ENCODE measurements around the gene SIRPB2. TPM values are rescaled to one million over a fixed set of nuclear protein-coding genes. Genes with fewer than 3 reads are reported as not detected.

The SIRPB2 gene
- total RNA-seq, 2 donors from 2014 or later: not detected

- Mint-ChIP-seq H3K9me3 (no peaks in the 10 kb centered on the region), H3K4me3 (no peak overlapping the region), H3K36me3 (ENCODE audit: low read depth) (no peaks in the 10 kb centered on the region), H3K4me1 (no peaks in the 10 kb centered on the region), H3K27ac (no peak overlapping the region), H3K27me3 (ENCODE audit: insufficient read depth) (peaks cover 26% of the 10 kb centered on the region)
- Histone ChIP-seq H3K27ac (ENCODE audit: low read depth, low read length) (no peak overlapping the region), H3K27me3 (ENCODE audit: control insufficient read depth, insufficient read depth, low read length, poor library complexity, severe bottlenecking) (peaks cover 14% of the 10 kb centered on the region), H3K4me3 (ENCODE audit: low read length) (no peak overlapping the region), H3K4me1 (ENCODE audit: control insufficient read depth, insufficient read depth, low read length) (no peaks in the 10 kb centered on the region), H3K9ac (ENCODE audit: extremely low read depth, low read length, poor library complexity, severe bottlenecking) (no peak overlapping the region), H3K36me3 (ENCODE audit: control insufficient read depth, insufficient read depth, low read length) (no peaks in the 10 kb centered on the region), H3K9me3 (ENCODE audit: control insufficient read depth, low read length) (peaks cover 9% of the 10 kb centered on the region)
- no peak for DNase-seq
- 94% methylated on average over 1 of the region's 2 CpGs; no CpG with 5 or more reads in 1 of the 2 experiments for WGBS, 2 experiments (ENCODE audit: insufficient coverage in 1 of 2, insufficient read length in 1 of 2)
- TF ChIP-seq CTCF (conservative IDR thresholded peaks at IDR 0.05): no peak
These were observed 1.9 kb downstream of the SIRPB2 start for GRCh38 chr20:1489325-1489724.

GRCh38 chr20:1486566-1486965, 4.7 kb downstream of the SIRPB2 start:
- H3K27me3 ChIP-seq (ENCODE audit: control insufficient read depth, insufficient read depth, low read length, poor library complexity, severe bottlenecking): peaks cover 14% of the 10 kb centered on the region
- Mint-ChIP-seq H3K36me3 (ENCODE audit: low read depth) (no peaks in the 10 kb centered on the region), H3K27ac (no peak overlapping the region), H3K9me3 (no peaks in the 10 kb centered on the region), H3K4me3 (no peak overlapping the region), H3K4me1 (no peaks in the 10 kb centered on the region), H3K27me3 (ENCODE audit: insufficient read depth) (peaks cover 29% of the 10 kb centered on the region)
- no peak overlapping the region for H3K27ac ChIP-seq (ENCODE audit: low read depth, low read length)
- no peak overlapping the region for H3K9ac ChIP-seq (ENCODE audit: extremely low read depth, low read length, poor library complexity, severe bottlenecking)
- no peak for TF ChIP-seq CTCF (conservative IDR thresholded peaks at IDR 0.05)
- H3K4me3 ChIP-seq (ENCODE audit: low read length): no peak overlapping the region
- no peaks in the 10 kb centered on the region for H3K4me1 ChIP-seq (ENCODE audit: control insufficient read depth, insufficient read depth, low read length)
- H3K9me3 ChIP-seq (ENCODE audit: control insufficient read depth, low read length): no peaks in the 10 kb centered on the region
- H3K36me3 ChIP-seq (ENCODE audit: control insufficient read depth, insufficient read depth, low read length): no peaks in the 10 kb centered on the region
- no peak for DNase-seq
- 100% methylated on average over 1 of the region's 2 CpGs; no CpG with 5 or more reads in 1 of the 2 experiments for WGBS, 2 experiments (ENCODE audit: insufficient coverage in 1 of 2, insufficient read length in 1 of 2)

- Mint-ChIP-seq H3K27ac (no peak overlapping the region), H3K36me3 (ENCODE audit: low read depth) (no peaks in the 10 kb centered on the region), H3K9me3 (no peaks in the 10 kb centered on the region), H3K4me3 (no peak overlapping the region), H3K4me1 (peaks cover 7% of the 10 kb centered on the region), H3K27me3 (ENCODE audit: insufficient read depth) (peaks cover 30% of the 10 kb centered on the region)
- Histone ChIP-seq H3K9ac (ENCODE audit: extremely low read depth, low read length, poor library complexity, severe bottlenecking) (no peak overlapping the region), H3K4me3 (ENCODE audit: low read length) (no peak overlapping the region), H3K4me1 (ENCODE audit: control insufficient read depth, insufficient read depth, low read length) (peaks cover 10% of the 10 kb centered on the region), H3K27ac (ENCODE audit: low read depth, low read length) (no peak overlapping the region), H3K36me3 (ENCODE audit: control insufficient read depth, insufficient read depth, low read length) (no peaks in the 10 kb centered on the region), H3K27me3 (ENCODE audit: control insufficient read depth, insufficient read depth, low read length, poor library complexity, severe bottlenecking) (peaks cover 14% of the 10 kb centered on the region), H3K9me3 (ENCODE audit: control insufficient read depth, low read length) (no peaks in the 10 kb centered on the region)
- no peak for DNase-seq
- no peak for TF ChIP-seq CTCF (conservative IDR thresholded peaks at IDR 0.05)
- 76 to 88% methylated on average over 3 to 5 of the region's 5 CpGs for WGBS, 2 experiments (ENCODE audit: insufficient coverage in 1 of 2, insufficient read length in 1 of 2)
These were observed 6.6 kb downstream of the SIRPB2 start for GRCh38 chr20:1484438-1485116.
